Hepatocyte (in vitro differentiated cells): ENCODE measurements around the gene TIMMDC1. TPM values are rescaled to one million over a fixed set of nuclear protein-coding genes. Genes with fewer than 3 reads are reported as not detected.

Experiments
- DNase-seq: peaks from one replicate; pipeline ENCODE4 v3.0.0-alpha.2; 2016; ENCODE audit warnings: low spot score
- H2AFZ ChIP-seq: fragments of 200-600 bp; sonication (generic); 2 replicates; pipeline ENCODE4 v1.6.0; 2016; ENCODE audit warnings: antibody characterized with exemption, mild to moderate bottlenecking
- H3K27ac ChIP-seq: fragments of 200-600 bp; sonication (generic); 2 replicates; pipeline ENCODE4 v1.5.1; 2016; ENCODE audit warnings: mild to moderate bottlenecking
- H3K27me3 ChIP-seq: fragments of 200-600 bp; sonication (generic); 2 replicates; pipeline ENCODE4 v1.6.1; 2016
- H3K36me3 ChIP-seq: fragments of 200-600 bp; sonication (generic); replicated peaks from 2 replicates; pipeline ENCODE4 v1.5.1; 2016; ENCODE audit warnings: low read depth; ENCODE audit not compliant: insufficient read depth
- H3K4me1 ChIP-seq: fragments of 200-600 bp; sonication (generic); 2 replicates; pipeline ENCODE4 v1.5.1; 2016; ENCODE audit warnings: mild to moderate bottlenecking, moderate library complexity; ENCODE audit not compliant: insufficient read depth
- H3K4me2 ChIP-seq: fragments of 200-600 bp; sonication (generic); 2 replicates; pipeline ENCODE4 v1.6.0; 2016
- H3K4me3 ChIP-seq: fragments of 200-600 bp; sonication (generic); 2 replicates; pipeline ENCODE4 v1.5.1; 2016; ENCODE audit warnings: mild to moderate bottlenecking
- H3K79me2 ChIP-seq: fragments of 200-600 bp; sonication (generic); 2 replicates; pipeline ENCODE4 v1.6.0; 2017; ENCODE audit warnings: mild to moderate bottlenecking
- H3K9me2 ChIP-seq: fragments of 200-600 bp; sonication (generic); replicated peaks from 2 replicates; pipeline ENCODE4 v1.6.0; 2017; ENCODE audit warnings: mild to moderate bottlenecking; ENCODE audit not compliant: insufficient read depth
- H3K9me3 ChIP-seq: fragments of 200-600 bp; sonication (generic); 2 replicates; pipeline ENCODE4 v1.5.1; 2016; ENCODE audit warnings: low read depth, mild to moderate bottlenecking
- H4K20me1 ChIP-seq: fragments of 200-600 bp; sonication (generic); 2 replicates; pipeline ENCODE4 v1.6.0; 2016; ENCODE audit warnings: mild to moderate bottlenecking; ENCODE audit not compliant: insufficient read depth, poor library complexity, severe bottlenecking
- CTCF ChIP-seq: fragments of 200-600 bp; sonication (generic); IDR thresholded peaks from 2 replicates; pipeline ENCODE4 v1.5.1; 2016; ENCODE audit warnings: antibody characterized with exemption, mild to moderate bottlenecking; ENCODE audit not compliant: poor library complexity
- EZH2 ChIP-seq: fragments of 200-600 bp; sonication (generic); IDR thresholded peaks from 2 replicates; pipeline ENCODE4 v1.6.1; 2016; ENCODE audit warnings: antibody characterized with exemption, mild to moderate bottlenecking, borderline replicate concordance
- EZH2phosphoT487 ChIP-seq: fragments of 200-600 bp; sonication (generic); IDR thresholded peaks from one replicate; pipeline ENCODE4 v1.6.1; 2018; ENCODE audit warnings: antibody characterized with exemption, mild to moderate bottlenecking, low read depth, moderate library complexity; ENCODE audit not compliant: unreplicated experiment, severe bottlenecking
- WGBS: methylation state at CpG from one replicate; pipeline ENCODE4 v1.1.6; 2016; ENCODE audit warnings: low lambda C conversion rate; ENCODE audit errors: missing lambda C conversion rate; 5-methylcytosine and 5-hydroxymethylcytosine counted together
- polyA plus RNA-seq: library from polyadenylated mRNA; unstranded; fragments of >200 nt; fragmentation: Nextera tagmentation; extraction: Ambion mirVana; gene quantifications from 2 replicates; pipeline ENCODE4 v1.2.1, GENCODE V29; 2016
- total RNA-seq: library from RNA; depleted of rRNA; stranded (reverse); fragments of >200 nt; gene quantifications from 2 replicates; pipeline ENCODE4 v1.2.3, GENCODE V29; 2014

The TIMMDC1 gene
- total and polyA plus RNA-seq, 2 experiments from 2014 or later: 47.8 to 140 TPM

- Histone ChIP-seq H3K36me3 (no peaks in the 10 kb centered on the region), H3K4me3 (no peak overlapping the region), H3K4me1 (no peaks in the 10 kb centered on the region), H2AFZ (no peak overlapping the region), H3K4me2 (no peak overlapping the region), H3K9me2 (no peaks in the 10 kb centered on the region), H3K27me3 (no peaks in the 10 kb centered on the region), H3K9me3 (no peaks in the 10 kb centered on the region), H4K20me1 (no peaks in the 10 kb centered on the region), H3K27ac (no peak overlapping the region), H3K79me2 (no peaks in the 10 kb centered on the region)
- 100% methylated on average over 1 of the region's 1 CpG for WGBS
- TF ChIP-seq EZH2: no peak
- no peak for TF ChIP-seq EZH2phosphoT487
- no peak for TF ChIP-seq CTCF
- DNase-seq: no peak
Measured at GRCh38 chr3:119483101-119483500, 15.2 kb upstream of the TIMMDC1 start.

GRCh38 chr3:119485563-119485962, 12.8 kb upstream of the TIMMDC1 start:
- Histone ChIP-seq H4K20me1 (no peaks in the 10 kb centered on the region), H3K79me2 (no peaks in the 10 kb centered on the region), H2AFZ (no peak overlapping the region), H3K27ac (no peak overlapping the region), H3K9me3 (no peaks in the 10 kb centered on the region), H3K4me3 (no peak overlapping the region), H3K27me3 (no peaks in the 10 kb centered on the region), H3K9me2 (no peaks in the 10 kb centered on the region), H3K4me1 (no peaks in the 10 kb centered on the region), H3K4me2 (no peak overlapping the region), H3K36me3 (no peaks in the 10 kb centered on the region)
- no peak for DNase-seq
- 98% methylated on average over 2 of the region's 2 CpGs for WGBS
- TF ChIP-seq EZH2phosphoT487 (no peak), CTCF (no peak), EZH2 (no peak)

GRCh38 chr3:119490153-119490552, 8.2 kb upstream of the TIMMDC1 start:
- no peak overlapping the region for H3K4me3 ChIP-seq
- DNase-seq: no peak
- no peak overlapping the region for H3K27ac ChIP-seq
- H3K4me2 ChIP-seq: no peak overlapping the region
- WGBS: 91% methylated on average over 2 of the region's 2 CpGs
- no peaks in the 10 kb centered on the region for H3K79me2 ChIP-seq
- H3K9me3 ChIP-seq: no peaks in the 10 kb centered on the region
- H3K27me3 ChIP-seq: no peaks in the 10 kb centered on the region
- H3K9me2 ChIP-seq: no peaks in the 10 kb centered on the region
- TF ChIP-seq EZH2: no peak
- TF ChIP-seq CTCF: no peak
- TF ChIP-seq EZH2phosphoT487: no peak
- H2AFZ ChIP-seq: no peak overlapping the region
- no peaks in the 10 kb centered on the region for H4K20me1 ChIP-seq
- H3K36me3 ChIP-seq: no peaks in the 10 kb centered on the region
- no peaks in the 10 kb centered on the region for H3K4me1 ChIP-seq

- TF ChIP-seq EZH2phosphoT487: no peak
- TF ChIP-seq EZH2: no peak
- TF ChIP-seq CTCF: no peak
- no peaks in the 10 kb centered on the region for H3K9me2 ChIP-seq
- no peak for DNase-seq
- no peaks in the 10 kb centered on the region for H3K27me3 ChIP-seq
- H3K9me3 ChIP-seq: no peaks in the 10 kb centered on the region
- peaks cover 1% of the 10 kb centered on the region for H3K4me1 ChIP-seq
- H3K27ac ChIP-seq: no peak overlapping the region
- 96% methylated on average over 2 of the region's 2 CpGs for WGBS
- no peaks in the 10 kb centered on the region for H3K79me2 ChIP-seq
- no peak overlapping the region for H2AFZ ChIP-seq
- H3K4me3 ChIP-seq: no peak overlapping the region
- no peak overlapping the region for H3K4me2 ChIP-seq
- no peaks in the 10 kb centered on the region for H4K20me1 ChIP-seq
- H3K36me3 ChIP-seq: no peaks in the 10 kb centered on the region
Measured at GRCh38 chr3:119492128-119492527, 6.2 kb upstream of the TIMMDC1 start.
